CMK (cell line): Measurements from ENCODE around the gene MIS18BP1.
A peak's percentile ranks its signal among the peaks of the same experiment; 100 is the strongest.
"Not testable (repeated sequence)": the region's sequence is repeated elsewhere in the genome, so short reads cannot be mapped to it uniquely, and the experiment has no call there.

Experiments used
- DNase-seq: peaks from one replicate; pipeline ENCODE4 v3.0.0-alpha.2; 2010; ENCODE audit warnings: low read depth

The MIS18BP1 gene

DNA sequence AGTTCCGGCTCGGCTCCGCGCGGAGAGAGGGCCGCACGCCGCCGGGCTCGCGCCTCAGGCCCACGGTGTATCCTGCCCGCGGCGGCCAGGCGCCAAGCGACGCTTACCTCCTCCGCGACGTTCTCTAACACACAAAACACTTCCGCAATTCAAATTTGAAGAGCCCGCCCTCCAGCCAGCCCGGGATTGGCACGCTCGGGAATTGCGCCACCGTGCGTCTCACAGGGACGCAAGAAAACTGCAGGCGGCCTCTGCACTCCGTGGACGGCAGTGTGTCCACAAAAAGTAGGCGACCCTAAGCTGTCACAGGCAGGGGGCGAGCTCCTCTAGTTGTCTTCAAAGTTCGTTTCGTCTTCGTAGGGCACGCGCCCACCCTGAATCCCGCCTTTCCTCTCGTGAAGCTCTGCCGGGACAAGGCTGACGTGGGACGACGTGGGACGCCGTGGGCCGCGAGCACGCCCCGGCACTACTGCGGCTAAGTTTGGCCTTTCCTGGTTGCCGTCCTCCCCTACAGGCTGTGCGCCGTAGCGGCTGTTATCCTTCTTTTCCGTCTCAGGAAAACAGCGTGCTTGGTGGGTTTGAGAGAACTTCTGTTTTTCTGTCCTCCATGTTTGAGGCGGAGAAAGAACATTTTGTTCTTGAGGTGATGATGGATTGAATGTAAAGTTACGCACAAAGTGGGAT lies at the start of gene MIS18BP1:
Gene MIS18BP1, minus strand, starts transcription at position 133 of the 684 bp plus-strand sequence. CDS start 5,916 bp downstream, outside the sequence.
- DNase-seq: peak; percentile 83

DNA sequence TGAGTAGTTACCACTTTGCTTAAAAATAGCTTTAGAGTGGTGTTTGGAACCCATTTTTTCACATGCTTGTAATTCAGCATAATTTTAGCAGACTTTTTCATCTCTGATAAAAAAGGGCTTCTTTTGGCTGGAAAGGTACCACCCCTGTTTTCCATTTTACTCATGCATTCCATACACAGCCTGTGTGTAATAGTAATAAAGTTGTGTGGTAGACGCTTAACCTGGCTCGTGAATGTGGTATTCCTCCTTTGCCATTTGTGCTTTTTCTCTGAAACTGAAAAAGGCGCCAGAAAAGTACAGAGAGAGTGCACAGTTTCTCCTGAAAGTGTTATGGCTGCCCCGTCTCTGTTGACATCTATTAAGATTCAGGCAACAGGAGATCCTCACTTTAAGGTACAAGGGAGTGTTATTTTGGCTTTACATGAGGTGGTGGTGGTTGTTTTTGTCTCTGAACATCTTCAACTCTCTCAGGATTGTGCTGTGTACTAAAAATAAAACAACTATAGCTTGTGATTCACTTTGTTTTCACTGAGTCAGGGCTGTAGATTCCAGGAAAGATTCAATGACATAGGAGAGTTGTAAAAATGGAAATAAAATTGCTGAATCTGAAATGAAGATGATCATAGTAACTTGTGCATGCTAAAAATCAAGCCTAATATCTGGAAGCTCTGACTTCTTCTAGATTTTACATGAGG lies 45.6 kb upstream of the MIS18BP1 start:
- no peak for DNase-seq

DNA sequence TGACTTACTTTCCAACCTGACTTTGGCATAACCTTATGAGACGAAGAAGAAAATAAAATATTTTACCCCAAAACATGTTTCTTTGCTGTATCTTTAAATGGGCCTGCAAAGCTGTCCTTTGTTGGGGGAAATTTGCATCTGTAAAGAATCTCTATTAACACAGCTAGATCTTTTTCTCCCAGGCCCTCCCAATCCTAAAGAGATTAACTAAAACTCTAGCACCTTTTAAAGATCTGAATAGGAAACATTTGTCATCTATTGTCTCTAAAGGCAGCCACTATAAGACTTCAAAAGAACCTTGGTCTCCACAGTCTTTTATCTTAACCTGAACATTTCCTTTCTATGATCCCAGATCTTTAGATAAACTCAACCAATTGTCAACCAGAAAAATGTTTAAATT lies 41.8 kb upstream of the MIS18BP1 start:
- DNase-seq: not testable (repeated sequence)

DNA sequence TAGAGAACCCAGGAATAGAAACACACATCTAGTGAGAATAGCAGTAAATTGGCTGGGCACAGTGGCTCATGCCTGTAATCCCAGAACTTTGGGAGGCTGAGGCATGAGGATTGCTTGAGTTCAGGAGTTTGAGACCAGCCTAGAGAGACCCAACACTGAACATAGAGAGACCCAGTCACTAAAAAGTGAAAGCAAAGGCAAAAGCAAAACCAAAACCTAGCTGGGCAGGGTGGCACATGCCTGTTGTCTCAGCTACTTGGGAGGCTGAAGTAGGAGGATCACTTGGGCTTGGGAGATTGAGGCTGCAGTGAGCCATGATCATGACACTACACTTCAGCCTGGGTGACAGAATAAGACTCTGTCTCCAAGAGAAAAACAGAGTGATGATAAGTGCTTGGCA lies 37.5 kb upstream of the MIS18BP1 start:
- DNase-seq: no peak

DNA sequence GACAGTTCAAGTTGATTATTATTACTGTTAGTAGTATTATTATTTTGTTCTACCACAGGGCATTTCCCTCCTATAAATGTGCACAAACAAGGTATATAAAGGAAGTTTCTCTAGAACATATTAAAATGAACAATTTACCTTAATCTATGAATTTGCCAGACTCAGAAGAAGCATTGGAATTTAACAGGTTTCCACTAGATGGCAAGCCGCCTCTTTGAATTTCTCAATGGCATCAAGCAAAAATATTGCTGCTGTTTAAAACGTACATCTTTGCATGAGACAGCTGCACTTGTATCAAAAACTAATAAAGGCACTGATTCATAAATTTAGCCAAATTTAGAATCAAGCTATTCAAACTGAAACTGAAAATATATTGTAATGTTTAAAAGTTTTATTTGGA lies 34.6 kb upstream of the MIS18BP1 start:
- DNase-seq: no peak

DNA sequence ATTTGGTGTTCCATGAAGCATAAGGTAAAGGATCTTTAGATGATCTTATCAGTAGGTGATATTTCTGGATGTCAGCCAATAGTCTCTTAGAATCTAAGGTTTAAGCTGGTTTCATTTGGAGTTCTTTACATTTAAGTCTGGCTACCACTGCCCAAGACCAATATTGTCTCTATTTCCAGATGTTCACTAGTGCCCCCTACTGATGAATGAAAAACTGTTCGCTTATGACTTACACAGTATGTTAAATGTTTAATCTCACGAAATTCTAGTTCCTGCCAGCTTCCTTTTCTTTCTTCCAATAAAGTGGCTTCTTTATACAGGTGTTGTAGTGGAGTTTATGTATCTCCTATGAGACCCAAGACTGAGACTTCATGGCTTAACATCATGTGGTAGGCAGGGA lies 31.8 kb upstream of the MIS18BP1 start:
- DNase-seq: no peak

DNA sequence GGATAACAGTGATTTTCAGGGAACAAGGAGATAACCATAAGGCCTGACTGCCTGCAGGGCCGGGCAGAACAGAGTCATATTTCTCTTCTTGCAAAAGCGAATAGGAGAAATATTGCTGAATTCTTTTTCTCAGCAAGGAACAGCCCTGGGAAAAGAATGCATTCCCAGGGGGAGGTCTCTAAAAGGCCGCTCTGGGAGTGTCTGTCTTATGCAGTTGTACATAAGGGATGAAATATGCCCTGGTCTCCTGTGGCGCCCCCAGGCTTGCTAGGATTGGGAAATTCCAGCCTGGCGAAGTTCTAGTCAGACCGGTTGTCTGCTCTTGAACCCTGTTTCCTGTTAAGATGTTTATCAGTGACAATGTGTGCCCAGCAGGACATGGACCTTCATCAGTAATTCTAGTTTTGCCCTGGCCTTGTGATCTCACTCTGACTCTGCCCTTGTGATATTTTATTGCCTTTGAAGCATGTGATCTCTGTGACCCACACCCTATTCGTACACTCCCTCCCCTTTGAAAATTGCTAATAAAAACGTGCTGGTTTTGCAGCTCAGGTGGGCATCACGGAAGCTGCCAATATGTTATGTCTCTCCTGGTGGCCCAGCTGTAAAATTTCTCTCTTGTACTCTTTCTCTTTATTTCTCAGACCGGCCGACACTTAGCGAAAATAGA lies 28.9 kb upstream of the MIS18BP1 start:
- not testable (repeated sequence) for DNase-seq

DNA sequence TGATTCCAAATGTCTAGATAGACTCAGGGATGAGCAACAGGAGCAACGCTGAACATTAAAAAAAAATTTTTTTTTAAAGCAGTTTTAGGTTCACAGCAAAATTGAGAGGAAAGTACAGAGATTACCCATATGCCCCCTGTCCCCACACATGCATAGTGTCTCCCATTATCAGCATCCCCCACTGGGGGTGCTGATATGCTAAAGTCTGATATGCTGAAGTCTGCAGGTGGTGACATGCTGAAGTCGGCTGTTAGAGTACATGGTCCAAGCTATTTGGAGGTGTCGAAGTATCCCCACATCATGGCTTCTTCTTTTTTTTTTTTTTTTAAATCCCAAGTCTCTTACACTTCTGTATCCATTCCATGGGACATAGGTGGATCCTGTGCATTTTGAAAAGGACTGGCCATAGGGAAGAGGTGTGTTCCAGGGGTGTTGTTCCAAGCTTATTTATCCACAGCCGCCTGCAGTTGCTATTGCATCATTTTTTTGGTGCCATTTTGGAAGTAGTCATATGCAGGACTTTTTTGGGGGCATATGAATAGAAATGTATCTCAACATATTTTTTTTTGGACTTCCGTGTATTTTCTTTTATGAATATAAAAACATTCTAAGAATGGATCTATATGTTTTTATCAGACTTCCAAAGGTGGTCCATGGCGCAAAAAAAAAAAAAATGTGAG lies 19.0 kb upstream of the MIS18BP1 start:
- no peak for DNase-seq

DNA sequence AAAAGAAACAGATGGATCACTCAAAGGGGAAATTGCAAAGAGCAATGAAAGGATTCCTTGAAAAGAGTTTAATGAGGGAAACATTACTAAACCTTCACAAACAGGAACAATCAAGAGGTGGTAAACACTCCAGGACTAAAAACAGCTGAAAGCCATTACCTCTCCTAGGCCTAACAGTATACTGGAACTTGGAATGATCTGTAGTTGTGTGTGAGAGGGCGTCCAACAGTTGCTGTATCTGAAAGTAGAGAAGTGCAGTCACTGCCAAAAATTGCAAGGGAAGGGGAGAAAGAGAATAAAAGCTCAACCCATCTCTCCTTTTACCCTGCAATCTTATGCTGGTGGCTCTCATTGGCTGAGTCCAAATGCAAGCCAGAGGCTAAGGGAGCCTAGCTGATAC lies 17.0 kb upstream of the MIS18BP1 start:
- no peak for DNase-seq

DNA sequence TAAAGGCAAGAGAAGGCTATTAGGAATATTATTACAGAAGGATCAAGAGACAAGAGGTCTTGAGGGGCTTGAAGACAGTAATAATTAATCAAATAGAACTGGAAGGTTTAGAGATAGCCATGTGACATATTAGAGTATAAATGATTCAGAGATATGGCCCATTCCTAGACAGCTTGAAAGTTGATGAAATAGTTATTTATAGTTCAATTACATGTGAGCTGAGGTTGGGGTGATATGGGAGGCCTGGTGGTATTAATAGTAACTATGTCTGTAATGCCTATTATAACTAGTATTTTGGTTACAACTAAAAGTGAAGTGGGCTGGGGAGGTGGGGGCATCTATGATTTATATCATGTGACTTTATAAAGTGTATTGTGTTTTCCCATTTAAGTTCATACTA lies 14.1 kb upstream of the MIS18BP1 start:
- DNase-seq: no peak

DNA sequence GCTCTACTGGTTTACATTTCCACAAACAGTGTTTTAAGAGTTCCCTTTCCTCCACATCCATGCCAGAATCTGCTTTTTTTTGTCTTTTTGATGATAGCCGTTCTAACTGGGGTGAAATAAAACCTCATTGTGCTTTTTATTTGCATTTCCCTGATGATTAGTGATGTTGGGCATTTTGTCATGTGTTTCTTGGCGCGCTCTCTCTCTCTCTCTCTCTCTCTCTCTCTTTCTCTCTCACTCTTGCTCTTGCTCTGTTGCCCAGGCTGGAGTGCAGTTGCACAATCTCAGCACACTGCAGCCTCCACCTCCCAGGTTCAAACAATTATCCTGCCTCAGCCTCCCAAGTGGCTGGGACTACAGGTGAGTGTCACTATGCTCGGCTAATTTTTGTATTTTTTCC lies 9.6 kb upstream of the MIS18BP1 start:
- DNase-seq: no peak

DNA sequence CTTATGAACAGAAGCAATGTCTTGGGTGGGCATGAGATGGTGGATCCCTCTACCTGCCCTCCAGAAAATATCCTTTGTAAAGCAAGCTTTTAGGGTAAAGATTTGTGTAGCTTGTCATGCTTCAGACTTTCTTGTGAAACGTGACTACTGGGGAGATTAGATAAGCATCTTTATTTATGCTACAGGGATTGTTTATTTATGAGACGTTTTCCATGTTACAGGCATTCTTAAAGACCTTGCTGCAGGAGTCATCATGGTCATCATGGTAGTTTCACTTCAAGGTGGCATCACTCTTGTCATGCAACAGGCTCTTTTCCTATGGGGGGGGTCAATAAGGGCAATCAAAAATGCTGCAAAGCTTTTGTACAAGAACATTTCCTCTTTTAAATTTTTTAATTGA lies 8.2 kb upstream of the MIS18BP1 start:
- DNase-seq: no peak

DNA sequence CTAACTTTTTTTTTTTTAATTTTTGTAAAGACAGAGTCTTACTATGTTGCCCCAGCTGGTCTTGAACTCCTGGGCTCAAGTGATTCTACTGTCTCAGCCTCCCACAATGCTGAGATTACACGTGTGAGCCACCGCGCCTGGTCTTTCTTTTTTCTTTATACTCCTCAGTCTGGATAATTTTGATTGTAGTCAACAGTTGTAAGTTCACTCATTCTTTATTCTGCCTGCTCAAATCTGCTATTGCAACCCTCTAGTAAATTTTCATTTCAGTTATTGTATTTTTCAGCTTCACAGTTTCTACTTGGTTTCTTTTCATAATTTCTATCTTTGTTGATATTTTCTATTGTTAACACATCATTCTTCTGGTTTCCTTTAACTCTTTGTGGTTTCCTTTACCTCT lies 5.8 kb upstream of the MIS18BP1 start:
- DNase-seq: no peak

DNA sequence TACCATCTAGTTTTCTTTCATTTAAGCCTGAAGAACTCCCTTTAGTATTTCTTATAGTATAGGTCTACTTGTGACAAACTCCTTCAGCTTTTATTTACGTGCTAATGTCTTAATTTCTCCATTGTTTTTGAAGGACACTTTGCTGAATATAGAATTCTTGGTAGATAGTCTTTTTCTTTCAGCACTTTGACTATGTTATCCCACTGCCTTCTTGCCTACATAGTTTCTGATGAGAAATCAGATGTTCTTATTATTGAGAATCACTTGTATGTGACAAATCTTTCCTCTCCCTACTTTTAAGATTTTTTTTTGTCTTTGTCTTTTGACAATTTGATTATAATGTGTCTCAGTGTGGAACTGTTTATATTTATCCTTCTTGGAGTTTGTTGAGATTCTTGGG lies 5.1 kb upstream of the MIS18BP1 start:
- no peak for DNase-seq

DNA sequence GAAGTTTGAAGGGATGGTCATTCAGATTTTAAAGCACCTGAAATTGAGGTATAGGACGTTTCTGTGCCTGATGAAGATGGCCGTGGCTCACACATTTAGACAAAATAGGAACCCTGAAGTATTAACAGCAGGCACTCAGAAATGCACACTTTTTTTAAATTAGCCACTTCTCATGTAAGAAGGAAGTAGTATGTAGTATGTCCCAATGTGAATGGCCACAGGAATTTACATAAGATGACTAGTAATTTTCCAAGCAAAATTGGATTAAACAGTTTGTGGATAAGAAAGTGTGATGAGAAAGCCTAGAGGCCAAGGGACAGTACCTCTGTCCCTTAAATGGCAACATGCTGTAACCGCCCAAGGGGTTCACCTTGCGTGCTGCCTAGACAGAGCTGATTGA lies 1.8 kb upstream of the MIS18BP1 start:
- no peak for DNase-seq

DNA sequence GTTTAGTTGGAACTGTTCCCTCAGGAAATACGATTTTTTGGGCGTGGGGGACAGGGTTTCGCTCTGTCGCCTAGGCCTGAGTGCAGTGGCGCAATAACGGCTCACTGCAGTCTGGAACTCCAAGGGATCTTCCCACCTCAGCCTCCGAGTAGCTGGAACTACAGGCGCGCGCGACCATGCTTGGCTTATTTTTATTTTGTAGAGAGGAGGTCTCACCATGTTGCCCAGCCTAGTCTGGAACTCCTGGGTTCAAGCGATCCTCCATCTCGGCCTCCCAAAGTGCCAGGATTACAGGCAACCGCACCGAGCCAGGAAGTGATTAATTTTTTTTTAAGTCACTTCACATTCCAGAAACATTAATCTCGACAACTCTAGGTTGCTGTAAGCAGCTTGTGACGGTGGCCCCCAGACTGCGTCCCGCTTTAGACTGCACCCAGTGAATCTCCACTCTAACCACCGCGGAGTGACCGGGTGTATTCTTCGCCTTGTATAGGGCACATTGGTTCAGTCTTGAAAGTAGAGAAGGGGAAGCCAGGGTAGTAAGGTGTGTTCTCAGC lies 830 bp upstream of the MIS18BP1 start:
- DNase-seq: no peak

DNA sequence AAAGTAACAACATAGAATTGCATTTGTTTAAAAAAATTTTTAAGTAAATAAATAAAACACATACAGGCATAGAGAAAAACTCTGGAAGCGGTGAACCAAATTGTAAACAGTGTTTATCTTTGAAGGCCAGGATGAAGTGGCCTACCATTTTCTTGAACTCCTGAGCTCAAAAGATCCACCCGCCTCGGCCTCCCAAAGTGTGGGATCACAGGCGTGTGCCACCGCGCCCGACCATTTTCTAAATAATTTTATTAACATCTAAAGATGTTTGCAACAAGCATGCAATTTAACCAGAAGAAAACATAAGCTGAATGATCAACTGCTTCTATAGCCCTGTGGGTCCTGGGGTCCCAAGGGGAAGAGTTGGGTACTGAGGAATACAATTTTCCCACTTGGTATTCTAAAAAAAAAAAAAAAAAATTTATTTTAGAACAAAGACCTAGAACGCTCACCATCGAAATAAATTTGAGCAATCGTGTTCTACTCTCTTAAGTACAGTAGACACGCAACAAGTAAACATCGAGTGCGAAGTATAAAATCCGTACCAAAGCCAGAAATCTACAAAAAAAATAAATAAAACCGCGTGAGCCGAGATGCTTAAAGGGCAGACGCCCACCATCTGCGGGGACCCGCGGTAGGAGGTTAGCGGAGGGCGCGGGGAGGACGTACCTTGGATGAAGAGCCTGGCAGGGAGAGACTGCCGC lies 484 bp downstream of the MIS18BP1 start:
- DNase-seq: no peak

DNA sequence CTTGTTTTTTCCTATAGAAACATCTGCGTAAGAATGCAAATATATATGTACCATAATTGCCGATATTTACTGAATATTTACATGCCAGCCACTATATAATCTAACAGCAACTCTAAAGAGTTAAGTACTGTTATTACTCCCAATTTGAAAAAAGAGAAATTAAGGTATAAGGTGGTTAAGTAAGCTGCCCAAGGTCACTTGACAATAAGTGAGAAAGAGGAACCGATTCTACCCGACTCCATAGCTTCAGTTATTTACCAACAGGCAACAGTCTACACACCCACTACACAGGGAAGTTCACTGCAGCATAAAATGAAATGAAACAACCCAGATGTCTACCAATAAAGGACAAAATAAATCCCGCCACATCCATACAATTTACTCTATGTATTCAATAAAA lies 1.1 kb downstream of the MIS18BP1 start:
- DNase-seq: no peak

DNA sequence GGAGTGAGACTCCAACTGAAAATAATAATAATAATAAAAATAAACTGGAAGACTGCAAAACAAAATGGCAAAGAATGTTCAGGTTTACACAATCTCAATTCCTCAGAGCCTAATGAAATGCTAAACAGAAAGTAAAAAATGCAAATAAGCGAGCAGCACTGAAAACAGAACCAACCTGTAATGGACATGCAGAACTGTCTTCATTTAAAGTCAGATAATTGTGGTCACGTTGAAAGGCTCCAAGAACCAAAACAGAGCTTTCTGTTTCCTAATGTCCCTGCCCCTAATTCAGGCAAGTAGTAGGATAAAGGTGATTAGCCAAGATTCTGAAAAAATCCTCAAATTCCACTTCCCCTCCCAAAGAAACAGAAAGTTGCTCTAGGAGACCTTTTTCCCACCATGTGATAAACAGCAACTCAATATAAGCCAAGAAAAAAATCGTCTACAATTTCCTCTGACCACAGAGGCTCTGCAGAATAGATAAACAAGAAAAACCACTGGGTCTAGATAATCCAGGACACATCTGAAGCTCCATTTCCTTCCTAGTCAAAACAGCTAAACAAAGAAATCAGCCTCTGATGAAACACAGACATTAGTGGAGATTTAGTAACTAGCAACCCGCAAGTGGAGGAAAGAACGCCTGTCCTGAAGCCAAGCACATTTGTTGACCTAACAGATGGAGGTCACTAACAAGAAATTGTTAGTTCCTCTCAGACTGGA lies 3.0 kb downstream of the MIS18BP1 start:
- DNase-seq: no peak

DNA sequence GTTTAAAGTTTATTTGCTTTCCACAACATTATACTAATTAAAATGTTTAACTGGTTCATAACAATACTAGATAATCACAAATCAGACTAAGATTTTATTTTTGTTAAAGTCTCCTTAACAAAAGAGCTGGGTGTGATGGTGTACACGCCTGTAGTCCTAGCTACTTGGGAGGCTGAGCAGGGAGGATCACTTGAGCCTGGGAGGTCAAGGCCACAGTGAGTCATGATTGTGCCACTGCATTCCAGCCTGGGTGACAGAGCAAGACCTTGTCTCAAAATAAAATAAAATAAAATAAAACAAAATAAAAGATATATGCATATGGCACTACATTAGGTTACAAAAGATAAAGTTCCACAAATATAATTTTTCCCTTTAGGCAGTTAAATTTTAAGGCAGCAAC lies 5.6 kb downstream of the MIS18BP1 start:
- DNase-seq: no peak

DNA sequence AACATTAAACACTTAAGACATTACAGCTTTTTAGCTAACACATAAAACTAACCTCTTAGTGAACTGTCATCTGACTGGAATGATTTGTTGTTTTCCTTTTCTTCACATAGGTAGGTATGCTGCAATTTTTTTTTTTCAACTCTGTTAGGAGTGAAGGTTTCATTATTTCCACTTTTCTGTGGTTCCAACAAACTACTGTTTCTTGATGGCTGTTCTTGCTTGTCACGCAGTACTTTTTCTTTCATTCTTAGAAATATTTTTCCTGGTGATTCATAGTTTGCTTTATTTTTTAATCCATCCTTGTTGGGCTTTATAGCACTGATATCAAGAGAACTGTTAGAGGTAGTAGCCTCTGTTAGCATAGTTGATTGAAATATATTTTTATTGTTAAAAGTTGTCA lies 6.3 kb downstream of the MIS18BP1 start:
- no peak for DNase-seq
